GM12865 (cell line): Measurements from ENCODE around the gene CDH23.

Source experiments
- DNase-seq: peaks from one replicate; pipeline ENCODE4 v3.0.0; 2010; ENCODE audit warnings: low read depth
- H3K4me3 ChIP-seq: 2 replicates; pipeline ENCODE4 v1.5.1; 2011; ENCODE audit warnings: mild to moderate bottlenecking, low read depth, low read length, control low read depth
- TF ChIP-seq, protein P1 (sequence below): IDR thresholded peaks from 2 replicates; pipeline ENCODE4 v1.5.1; 2011; ENCODE audit warnings: low read length, control low read depth, low read depth, inconsistent platforms; ENCODE audit not compliant: insufficient read depth; ENCODE audit errors: missing control alignments

The CDH23 gene

GRCh38 chr10:71496927-71497762, 100.4 kb downstream of the CDH23 start:
- no peak overlapping the region for H3K4me3 ChIP-seq
- TF ChIP-seq, protein P1, sequence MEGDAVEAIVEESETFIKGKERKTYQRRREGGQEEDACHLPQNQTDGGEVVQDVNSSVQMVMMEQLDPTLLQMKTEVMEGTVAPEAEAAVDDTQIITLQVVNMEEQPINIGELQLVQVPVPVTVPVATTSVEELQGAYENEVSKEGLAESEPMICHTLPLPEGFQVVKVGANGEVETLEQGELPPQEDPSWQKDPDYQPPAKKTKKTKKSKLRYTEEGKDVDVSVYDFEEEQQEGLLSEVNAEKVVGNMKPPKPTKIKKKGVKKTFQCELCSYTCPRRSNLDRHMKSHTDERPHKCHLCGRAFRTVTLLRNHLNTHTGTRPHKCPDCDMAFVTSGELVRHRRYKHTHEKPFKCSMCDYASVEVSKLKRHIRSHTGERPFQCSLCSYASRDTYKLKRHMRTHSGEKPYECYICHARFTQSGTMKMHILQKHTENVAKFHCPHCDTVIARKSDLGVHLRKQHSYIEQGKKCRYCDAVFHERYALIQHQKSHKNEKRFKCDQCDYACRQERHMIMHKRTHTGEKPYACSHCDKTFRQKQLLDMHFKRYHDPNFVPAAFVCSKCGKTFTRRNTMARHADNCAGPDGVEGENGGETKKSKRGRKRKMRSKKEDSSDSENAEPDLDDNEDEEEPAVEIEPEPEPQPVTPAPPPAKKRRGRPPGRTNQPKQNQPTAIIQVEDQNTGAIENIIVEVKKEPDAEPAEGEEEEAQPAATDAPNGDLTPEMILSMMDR, result no peak
- no peak for DNase-seq

- no peak overlapping the region for H3K4me3 ChIP-seq
- no peak for DNase-seq
- TF ChIP-seq, protein P1, result no peak
These were observed 101.1 kb downstream of the CDH23 start for GRCh38 chr10:71497763-71498326.

DNA sequence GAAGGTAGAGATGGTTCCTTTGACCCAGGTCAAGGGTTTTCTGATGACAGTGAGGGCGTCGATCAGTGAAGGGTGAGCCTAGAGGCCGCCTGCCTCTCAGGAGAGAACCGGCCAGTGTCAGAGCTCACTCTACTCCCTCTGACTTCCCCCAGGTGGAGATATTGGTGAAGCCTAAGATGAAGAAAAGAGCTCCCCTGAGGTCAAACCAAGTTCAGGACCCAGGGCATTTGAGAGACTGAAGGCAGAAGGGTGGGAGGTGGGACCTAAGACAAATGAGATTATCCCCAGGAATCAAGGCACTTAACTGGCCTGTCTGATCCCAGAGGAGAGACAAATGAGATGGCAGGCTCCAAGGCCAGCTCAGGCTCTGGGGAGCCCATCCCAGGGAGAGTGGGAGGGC, 104.7 kb downstream of the CDH23 start:
- no peak for DNase-seq
- TF ChIP-seq, protein P1, result no peak

DNA sequence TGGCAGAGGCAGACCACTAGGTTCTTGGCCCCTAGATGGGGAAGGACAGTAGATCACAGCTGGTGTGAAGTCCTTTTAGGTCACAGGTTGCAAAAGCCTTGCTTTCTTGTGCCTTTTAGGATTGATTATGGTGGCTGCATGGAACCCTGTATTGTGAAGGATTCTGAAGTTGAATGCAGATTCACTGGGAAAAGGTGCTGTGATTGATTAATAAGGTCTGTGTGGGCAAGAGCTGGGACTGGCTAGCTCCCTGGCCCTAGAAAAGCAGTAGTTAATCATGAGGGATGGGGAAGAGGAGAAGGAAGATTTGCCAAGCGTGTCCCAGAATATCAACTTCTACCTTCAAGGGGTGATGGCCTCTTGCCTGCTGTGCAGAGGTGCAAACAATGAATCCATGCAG, 105.5 kb downstream of the CDH23 start:
- DNase-seq, result no peak
- TF ChIP-seq, protein P1, result no peak
- no peak overlapping the region for H3K4me3 ChIP-seq

More for the DNA sequence above, 104.7 kb downstream of the CDH23 start:
- H3K4me3 ChIP-seq, result no peak overlapping the region

GRCh38 chr10:71502851-71503250, 106.1 kb downstream of the CDH23 start:
- H3K4me3 ChIP-seq, result no peak overlapping the region
- no peak for DNase-seq
- TF ChIP-seq, protein P1, result no peak

GRCh38 chr10:71504168-71504567, 107.4 kb downstream of the CDH23 start:
- TF ChIP-seq, protein P1, result no peak
- DNase-seq, result no peak
- H3K4me3 ChIP-seq, result no peak overlapping the region

DNA sequence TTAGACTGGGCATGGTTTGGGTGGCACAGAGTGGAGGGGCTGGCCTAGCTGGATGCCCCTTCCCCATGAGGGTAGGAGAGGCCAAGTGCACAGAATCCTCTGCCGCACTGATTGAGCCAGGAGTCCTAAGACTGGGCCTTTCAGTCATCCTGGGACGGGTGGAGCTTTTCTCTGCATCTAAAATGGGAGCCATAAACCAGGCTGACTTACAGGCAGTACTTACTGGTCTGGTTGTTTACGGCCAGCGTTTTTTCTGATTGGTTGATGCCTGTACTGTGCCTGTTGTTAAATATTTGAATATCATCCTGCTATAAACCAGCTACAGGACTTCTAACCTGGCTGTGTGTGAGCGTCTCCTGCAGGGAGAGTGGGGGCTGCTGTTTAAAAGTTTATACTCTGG, 107.8 kb downstream of the CDH23 start:
- H3K4me3 ChIP-seq, result no peak overlapping the region
- TF ChIP-seq, protein P1, result no peak
- no peak for DNase-seq
